Measurements from ENCODE around the gene STPG1. TPM values are rescaled to one million over a fixed set of nuclear protein-coding genes. Genes with fewer than 3 reads are reported as not detected.

Gene STPG1
- total RNA-seq, 1 donor from 2014 or later, result 6.8 TPM

GRCh38 chr1:24412408-24412807 lies 1.2 kb downstream of the STPG1 start:
- ATAC-seq (no peak), DNase-seq (ENCODE audit: missing footprints) (no peak)
- intact Hi-C loops (cut with DNase I), result no loop called here

- intact Hi-C loops (cut with DNase I), result no loop called here
- no peak for DNase-seq (ENCODE audit: missing footprints)
- no peak for ATAC-seq
Observed at GRCh38 chr1:24411963-24412362, 1.6 kb downstream of the STPG1 start.

GRCh38 chr1:24410750-24411149 lies 2.8 kb downstream of the STPG1 start:
- intact Hi-C loops (cut with DNase I), result no loop called here
- no peak for DNase-seq (ENCODE audit: missing footprints)
- no peak for ATAC-seq

GRCh38 chr1:24409535-24409934 lies 4.0 kb downstream of the STPG1 start:
- no peak for ATAC-seq
- intact Hi-C loops (cut with DNase I), result no loop called here
- DNase-seq (ENCODE audit: missing footprints), result no peak

GRCh38 chr1:24406788-24407187 lies 6.8 kb downstream of the STPG1 start:
- intact Hi-C loops (cut with DNase I), result no loop called here
- ATAC-seq (no peak), DNase-seq (ENCODE audit: missing footprints) (no peak)

GRCh38 chr1:24403806-24404205 lies 9.8 kb downstream of the STPG1 start:
- intact Hi-C loops (cut with DNase I), result no loop called here
- ATAC-seq (no peak), DNase-seq (ENCODE audit: missing footprints) (no peak)

GRCh38 chr1:24400065-24400464 lies 13.5 kb downstream of the STPG1 start:
- intact Hi-C loops (cut with DNase I), result no loop called here
- DNase-seq (ENCODE audit: missing footprints) (no peak), ATAC-seq (no peak)

GRCh38 chr1:24393892-24394291 lies 19.7 kb downstream of the STPG1 start:
- no peak for DNase-seq (ENCODE audit: missing footprints)
- no peak for ATAC-seq
- intact Hi-C loops (cut with DNase I), result no loop called here

GRCh38 chr1:24392982-24393650 lies 20.5 kb downstream of the STPG1 start:
- DNase-seq (ENCODE audit: missing footprints) (no peak), ATAC-seq (no peak)
- intact Hi-C loops (cut with DNase I), result no loop called here

- intact Hi-C loops (cut with DNase I), result no loop called here
- no peak for ATAC-seq
Observed at GRCh38 chr1:24392604-24392946, 21.0 kb downstream of the STPG1 start.

GRCh38 chr1:24391882-24392603 lies 21.5 kb downstream of the STPG1 start:
- ATAC-seq, result peak; percentile 86
- intact Hi-C loops (cut with DNase I), result loop anchor here (1.0 kb wide), 1 partner anchor 190 kb away; no protein-coding TSS in a partner anchor
- no peak for DNase-seq (ENCODE audit: missing footprints)

More at GRCh38 chr1:24392604-24392946, 21.0 kb downstream of the STPG1 start:
- no peak for DNase-seq (ENCODE audit: missing footprints)

- DNase-seq (ENCODE audit: missing footprints) (peak; percentile 83), ATAC-seq (peak; percentile 96)
- intact Hi-C loops (cut with DNase I), result loop anchor here (1.0 kb wide), 1 partner anchor 189 kb away; no protein-coding TSS in a partner anchor
Observed at GRCh38 chr1:24390924-24391782, 22.4 kb downstream of the STPG1 start.

GRCh38 chr1:24389231-24389678 lies 24.3 kb downstream of the STPG1 start:
- ATAC-seq (no peak), DNase-seq (ENCODE audit: missing footprints) (no peak)
- intact Hi-C loops (cut with DNase I), result no loop called here

GRCh38 chr1:24388331-24388885 lies 25.2 kb downstream of the STPG1 start:
- DNase-seq (ENCODE audit: missing footprints), result no peak
- intact Hi-C loops (cut with DNase I), result no loop called here
- ATAC-seq, result no peak

- intact Hi-C loops (cut with DNase I), result no loop called here
- no peak for DNase-seq (ENCODE audit: missing footprints)
- no peak for ATAC-seq
Observed at GRCh38 chr1:24387636-24388175, 25.9 kb downstream of the STPG1 start.

GRCh38 chr1:24386931-24387330 lies 26.7 kb downstream of the STPG1 start:
- no peak for ATAC-seq
- intact Hi-C loops (cut with DNase I), result no loop called here
- DNase-seq (ENCODE audit: missing footprints), result no peak

- DNase-seq (ENCODE audit: missing footprints), result no peak
- intact Hi-C loops (cut with DNase I), result no loop called here
- no peak for ATAC-seq
Observed at GRCh38 chr1:24386241-24386640, 27.3 kb downstream of the STPG1 start.

- intact Hi-C loops (cut with DNase I), result no loop called here
- no peak for ATAC-seq
Observed at GRCh38 chr1:24385160-24385940, 28.2 kb downstream of the STPG1 start.

More at GRCh38 chr1:24385160-24385940, 28.2 kb downstream of the STPG1 start:
- DNase-seq (ENCODE audit: missing footprints), result no peak
